ENCODE data around the gene XYLT1. TPM values are rescaled to one million over a fixed set of nuclear protein-coding genes. Genes with fewer than 3 reads are reported as not detected.

The XYLT1 gene
- total and polyA plus RNA-seq, 7 donors, result 0.67 to 2.5 (median 1.7) TPM

DNA sequence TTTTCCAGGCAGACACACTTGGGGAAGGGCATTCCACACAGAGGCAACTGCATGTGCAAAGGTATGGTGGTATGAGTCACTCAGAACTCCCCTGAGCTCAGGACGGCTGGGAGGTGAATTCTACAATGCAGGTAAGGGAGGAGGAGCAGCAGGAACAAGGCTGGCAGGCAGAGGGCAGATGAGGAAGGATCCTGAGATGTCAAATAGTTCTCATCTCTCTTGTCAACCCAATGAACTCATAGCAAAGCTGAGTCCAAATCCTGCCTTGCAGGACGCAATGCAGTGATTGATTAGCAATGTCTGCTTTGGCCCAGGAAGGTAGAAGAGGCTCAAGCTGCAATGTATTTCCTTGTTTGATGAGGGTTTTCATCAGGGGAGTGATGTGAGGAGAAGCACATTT lies 243.5 kb downstream of the XYLT1 start:
- Histone ChIP-seq H3K27me3 (ENCODE audit: insufficient read depth in 3 of 3, low read length in 2 of 3) (no peaks in the 10 kb centered on the region), H3K9me3 (no peaks in the 10 kb centered on the region), H3K36me3 (ENCODE audit: insufficient read depth in 1 of 2, low read depth in 1 of 2) (no peaks in the 10 kb centered on the region), H3K4me3 (no peak overlapping the region), H3K27ac (no peak overlapping the region), H3K4me1 (peaks cover 27% of the 10 kb centered on the region)
- WGBS, 3 donors, result 92 to 97% (median 97%) methylated on average over 2 of the region's 2 CpGs
- TF ChIP-seq, protein P1, sequence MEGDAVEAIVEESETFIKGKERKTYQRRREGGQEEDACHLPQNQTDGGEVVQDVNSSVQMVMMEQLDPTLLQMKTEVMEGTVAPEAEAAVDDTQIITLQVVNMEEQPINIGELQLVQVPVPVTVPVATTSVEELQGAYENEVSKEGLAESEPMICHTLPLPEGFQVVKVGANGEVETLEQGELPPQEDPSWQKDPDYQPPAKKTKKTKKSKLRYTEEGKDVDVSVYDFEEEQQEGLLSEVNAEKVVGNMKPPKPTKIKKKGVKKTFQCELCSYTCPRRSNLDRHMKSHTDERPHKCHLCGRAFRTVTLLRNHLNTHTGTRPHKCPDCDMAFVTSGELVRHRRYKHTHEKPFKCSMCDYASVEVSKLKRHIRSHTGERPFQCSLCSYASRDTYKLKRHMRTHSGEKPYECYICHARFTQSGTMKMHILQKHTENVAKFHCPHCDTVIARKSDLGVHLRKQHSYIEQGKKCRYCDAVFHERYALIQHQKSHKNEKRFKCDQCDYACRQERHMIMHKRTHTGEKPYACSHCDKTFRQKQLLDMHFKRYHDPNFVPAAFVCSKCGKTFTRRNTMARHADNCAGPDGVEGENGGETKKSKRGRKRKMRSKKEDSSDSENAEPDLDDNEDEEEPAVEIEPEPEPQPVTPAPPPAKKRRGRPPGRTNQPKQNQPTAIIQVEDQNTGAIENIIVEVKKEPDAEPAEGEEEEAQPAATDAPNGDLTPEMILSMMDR (IDR thresholded peaks at IDR 0.05), result no peak
- intact Hi-C loops (cut with DNase I), result loop anchor here in 1 of 2 donors (5.0 kb wide), 1 partner anchor 45 kb away; no protein-coding TSS in a partner anchor
- no peak for ATAC-seq
- no peak for DNase-seq

DNA sequence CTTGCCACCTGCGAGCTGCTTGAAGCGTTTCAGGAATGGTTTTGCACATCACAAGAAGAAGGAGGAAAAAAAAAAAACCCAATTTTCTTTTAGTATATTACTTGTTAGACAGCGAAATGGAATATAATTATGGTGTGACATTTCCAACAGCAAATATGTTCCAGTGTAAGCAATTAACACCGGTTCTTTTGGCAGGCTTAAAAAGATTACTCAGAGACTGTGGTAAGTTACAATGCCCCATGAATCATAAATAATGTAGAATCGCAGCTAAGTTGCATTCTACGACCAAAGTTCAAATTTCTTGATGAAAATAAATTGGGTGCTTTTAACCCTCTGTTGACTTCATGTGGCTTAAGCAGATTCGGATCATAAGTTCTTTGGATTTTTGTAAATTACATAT lies 245.2 kb downstream of the XYLT1 start:
- H3K27me3 ChIP-seq (ENCODE audit: insufficient read depth in 3 of 3, low read length in 2 of 3), result no peaks in the 10 kb centered on the region
- no peak overlapping the region for H3K4me3 ChIP-seq
- no peaks in the 10 kb centered on the region for H3K9me3 ChIP-seq
- H3K36me3 ChIP-seq (ENCODE audit: insufficient read depth in 1 of 2, low read depth in 1 of 2), result no peaks in the 10 kb centered on the region
- ATAC-seq (no peak), DNase-seq (no peak)
- WGBS, 3 donors, result 19 to 30% (median 22%) methylated on average over 7 of the region's 7 CpGs
- peak overlapping the region; percentile 59 for H3K27ac ChIP-seq
- H3K4me1 ChIP-seq, result peaks cover 27% of the 10 kb centered on the region
- intact Hi-C loops (cut with DNase I), result loop anchor here in 1 of 2 donors (5.0 kb wide), 1 partner anchor 47 kb away; no protein-coding TSS in a partner anchor
- TF ChIP-seq, protein P1 (IDR thresholded peaks at IDR 0.05), result no peak

DNA sequence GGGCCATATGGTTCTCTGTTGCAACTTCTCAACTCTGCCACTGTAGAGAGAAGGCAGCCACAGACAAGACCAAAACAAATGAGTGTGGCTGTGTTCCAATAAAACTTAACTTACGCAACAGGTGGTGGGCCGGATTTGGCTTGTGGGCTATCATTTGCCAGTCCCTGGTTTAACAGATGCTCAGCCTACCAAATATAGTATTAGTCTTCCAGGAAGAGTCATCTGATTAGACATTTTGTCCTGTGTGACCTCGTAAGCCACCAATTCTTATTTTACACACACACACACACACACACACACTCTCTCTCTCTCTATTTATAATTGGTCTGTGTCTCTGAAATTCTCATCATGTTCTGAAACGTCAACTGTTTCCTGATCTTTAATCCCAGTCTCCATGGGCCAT lies 245.9 kb downstream of the XYLT1 start:
- 1 to 3% (median 2%) methylated on average over 4 of the region's 4 CpGs for WGBS, 3 donors
- H3K4me1 ChIP-seq, result peaks cover 27% of the 10 kb centered on the region
- TF ChIP-seq, protein P1 (IDR thresholded peaks at IDR 0.05), result no peak
- no peaks in the 10 kb centered on the region for H3K36me3 ChIP-seq (ENCODE audit: insufficient read depth in 1 of 2, low read depth in 1 of 2)
- no peak overlapping the region for H3K4me3 ChIP-seq
- DNase-seq (peak; percentile 49 to 72), ATAC-seq (peak; percentile 93 to 98 (median 97))
- H3K27me3 ChIP-seq (ENCODE audit: insufficient read depth in 3 of 3, low read length in 2 of 3), result no peaks in the 10 kb centered on the region
- intact Hi-C loops (cut with DNase I), result loop anchor here in 1 of 2 donors (5.0 kb wide), 1 partner anchor 47 kb away; no protein-coding TSS in a partner anchor
- H3K9me3 ChIP-seq, result no peaks in the 10 kb centered on the region
- peak overlapping the region; percentile 59 for H3K27ac ChIP-seq

DNA sequence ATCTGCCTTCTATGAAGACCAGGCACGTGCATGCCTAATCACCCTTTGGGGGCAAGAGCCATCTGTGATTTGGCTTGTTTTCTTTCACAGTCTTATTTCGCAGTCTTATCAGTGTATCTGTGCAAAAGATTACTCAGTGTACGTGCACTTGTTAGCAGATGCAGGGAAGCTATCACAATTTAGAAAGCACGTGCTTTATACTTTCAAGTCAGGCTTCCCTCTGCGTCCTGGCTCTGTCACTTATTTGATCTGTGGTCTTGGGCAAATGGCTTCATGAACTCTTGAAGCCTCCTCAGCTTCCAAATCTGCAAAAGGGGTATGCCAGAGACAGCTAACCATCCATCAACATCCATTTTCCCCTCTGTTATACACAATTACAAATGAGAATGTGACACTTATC lies 246.4 kb downstream of the XYLT1 start:
- 54 to 60% (median 57%) methylated on average over 5 of the region's 5 CpGs for WGBS, 3 donors
- no peak for ATAC-seq
- no peak for DNase-seq
- H3K27me3 ChIP-seq (ENCODE audit: insufficient read depth in 3 of 3, low read length in 2 of 3), result no peaks in the 10 kb centered on the region
- intact Hi-C loops (cut with DNase I), result no loop called here
- H3K27ac ChIP-seq, result peak overlapping the region; percentile 56
- no peaks in the 10 kb centered on the region for H3K9me3 ChIP-seq
- H3K4me3 ChIP-seq, result no peak overlapping the region
- peaks cover 27% of the 10 kb centered on the region for H3K4me1 ChIP-seq
- H3K36me3 ChIP-seq (ENCODE audit: insufficient read depth in 1 of 2, low read depth in 1 of 2), result no peaks in the 10 kb centered on the region
- TF ChIP-seq, protein P1 (IDR thresholded peaks at IDR 0.05), result no peak

DNA sequence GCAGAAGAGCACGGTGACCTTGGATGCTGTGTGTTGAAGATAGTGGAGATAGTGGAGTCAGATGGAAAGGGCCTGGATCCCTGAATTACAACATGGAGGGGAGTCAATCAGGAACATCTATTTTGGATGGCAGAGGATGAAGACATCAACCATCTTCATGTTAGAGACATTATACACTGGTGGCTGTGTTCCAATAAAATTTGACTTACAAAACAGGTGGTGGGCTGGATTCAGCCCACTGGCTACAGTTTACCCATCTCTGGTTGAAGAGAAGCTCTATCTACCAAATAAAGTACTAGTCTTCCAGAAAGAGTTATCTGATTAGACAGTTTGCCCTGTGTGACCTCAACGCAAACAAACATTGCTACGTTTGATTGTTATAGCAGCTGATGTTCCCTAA lies 247.2 kb downstream of the XYLT1 start:
- Histone ChIP-seq H3K9me3 (no peaks in the 10 kb centered on the region), H3K27ac (no peak overlapping the region), H3K4me3 (no peak overlapping the region), H3K4me1 (peaks cover 27% of the 10 kb centered on the region), H3K36me3 (ENCODE audit: insufficient read depth in 1 of 2, low read depth in 1 of 2) (no peaks in the 10 kb centered on the region), H3K27me3 (ENCODE audit: insufficient read depth in 3 of 3, low read length in 2 of 3) (no peaks in the 10 kb centered on the region)
- no peak for DNase-seq
- no peak for ATAC-seq
- TF ChIP-seq, protein P1 (IDR thresholded peaks at IDR 0.05), result no peak
- intact Hi-C loops (cut with DNase I), result loop anchor here in 1 of 2 donors (2.0 kb wide), 1 partner anchor 245 kb away; no protein-coding TSS in a partner anchor
- WGBS, 3 donors, result 56 to 73% (median 59%) methylated on average over 3 of the region's 3 CpGs

Data from psoas muscle (tissue), 8 donors.